Neural progenitor cell (in vitro differentiated cells): ENCODE measurements around the gene EFCAB11. TPM values are rescaled to one million over a fixed set of nuclear protein-coding genes. Genes with fewer than 3 reads are reported as not detected.

Experiments used
- DNase-seq: peaks from one replicate; pipeline ENCODE4 v3.0.0-alpha.2; 2016; ENCODE audit warnings: low spot score
- H2AFZ ChIP-seq: fragments of 200-600 bp; sonication (generic); replicated peaks from 2 replicates; pipeline ENCODE4 v1.6.1; 2016; ENCODE audit warnings: antibody characterized with exemption
- H3F3A ChIP-seq: fragments of 200-600 bp; sonication (generic); 2 replicates; pipeline ENCODE4 v1.6.1; 2016; ENCODE audit warnings: antibody characterized with exemption, low read depth
- H3K27ac ChIP-seq: fragments of 200-600 bp; sonication (generic); 2 replicates; pipeline ENCODE4 v1.5.1; 2016; ENCODE audit warnings: mild to moderate bottlenecking
- H3K27me3 ChIP-seq: fragments of 200-600 bp; sonication (generic); 2 replicates; pipeline ENCODE4 v1.6.1; 2016; ENCODE audit warnings: mild to moderate bottlenecking, moderate library complexity
- H3K36me3 ChIP-seq: fragments of 200-600 bp; sonication (generic); 2 replicates; pipeline ENCODE4 v1.5.1; 2016
- H3K4me1 ChIP-seq: fragments of 200-600 bp; sonication (generic); 2 replicates; pipeline ENCODE4 v1.6.1; 2016; ENCODE audit warnings: mixed run types
- H3K4me2 ChIP-seq: fragments of 200-600 bp; sonication (generic); 2 replicates; pipeline ENCODE4 v1.6.1; 2016
- H3K4me3 ChIP-seq: fragments of 200-600 bp; sonication (generic); 2 replicates; pipeline ENCODE4 v1.5.1; 2016
- H3K79me2 ChIP-seq: fragments of 200-600 bp; sonication (generic); 2 replicates; pipeline ENCODE4 v1.6.1; 2016; ENCODE audit warnings: low read depth
- H3K9ac ChIP-seq: fragments of 200-600 bp; sonication (generic); 2 replicates; pipeline ENCODE4 v1.6.1; 2016
- H3K9me3 ChIP-seq: fragments of 200-600 bp; sonication (generic); 2 replicates; pipeline ENCODE4 v1.5.1; 2016; ENCODE audit warnings: low read depth
- H4K20me1 ChIP-seq: fragments of 200-600 bp; sonication (generic); 2 replicates; pipeline ENCODE4 v1.6.1; 2016; ENCODE audit warnings: low read depth
- H3K27ac Mint-ChIP-seq: 3 replicates; pipeline ENCODE4 v1.8.0; 2021; ENCODE audit warnings: mixed read lengths
- H3K27me3 Mint-ChIP-seq: 2 replicates; pipeline ENCODE4 v1.8.0; 2022; ENCODE audit warnings: low read depth, mild to moderate bottlenecking, inconsistent platforms, moderate library complexity, mixed read lengths; ENCODE audit not compliant: insufficient read depth
- H3K36me3 Mint-ChIP-seq: 3 replicates; pipeline ENCODE4 v1.8.0; 2021; ENCODE audit warnings: mixed read lengths
- H3K4me1 Mint-ChIP-seq: 3 replicates; pipeline ENCODE4 v1.8.0; 2021; ENCODE audit warnings: mixed read lengths
- H3K4me3 Mint-ChIP-seq: 3 replicates; pipeline ENCODE4 v1.8.0; 2021; ENCODE audit warnings: mild to moderate bottlenecking, moderate library complexity, mixed read lengths
- H3K9me3 Mint-ChIP-seq: 3 replicates; pipeline ENCODE4 v1.8.0; 2020; ENCODE audit warnings: mixed read lengths
- EZH2 ChIP-seq: fragments of 200-600 bp; sonication (generic); IDR thresholded peaks from 2 replicates; pipeline ENCODE4 v1.6.1; 2017; ENCODE audit warnings: antibody characterized with exemption, mild to moderate bottlenecking, moderate library complexity
- EZH2phosphoT487 ChIP-seq: fragments of 200-600 bp; sonication (generic); IDR thresholded peaks from 2 replicates; pipeline ENCODE4 v1.6.1; 2017; ENCODE audit warnings: antibody characterized with exemption
- total RNA-seq: library from RNA; depleted of rRNA; stranded (reverse); fragments of >200 nt; gene quantifications from 2 replicates; pipeline ENCODE4 v1.2.3, GENCODE V29; 2015; ENCODE audit warnings: low replicate concordance
- TF ChIP-seq, protein P1 (sequence below): fragments of 200-600 bp; sonication (generic); IDR thresholded peaks from 2 replicates; pipeline ENCODE4 v1.5.1; 2017; ENCODE audit warnings: antibody characterized with exemption, mild to moderate bottlenecking

EFCAB11 gene
- total RNA-seq, 1 donor from 2014 or later = 27.6 TPM

DNA sequence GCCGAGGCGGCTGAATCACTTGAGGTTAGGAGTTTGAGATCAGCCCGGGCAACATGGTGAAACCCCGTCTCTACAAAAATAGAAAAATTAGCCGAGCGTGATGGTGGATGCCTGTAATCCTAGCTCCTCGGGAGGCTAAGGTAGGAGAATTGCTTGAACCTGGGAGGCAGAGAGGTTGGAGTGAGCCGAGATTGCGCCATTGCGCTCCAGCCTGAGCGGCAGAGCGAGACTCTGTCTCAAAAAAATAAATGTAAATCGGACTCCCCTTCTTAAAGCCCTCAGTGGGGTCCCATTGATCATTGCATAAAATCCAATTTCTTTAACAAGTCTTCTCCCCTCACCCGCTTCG, 2.1 kb upstream of the EFCAB11 start:
- H3K4me1 ChIP-seq = peaks cover 23% of the 10 kb centered on the region
- no peaks in the 10 kb centered on the region for H3K27me3 Mint-ChIP-seq
- H3K27me3 ChIP-seq = no peaks in the 10 kb centered on the region
- H3K36me3 Mint-ChIP-seq = peaks cover 6% of the 10 kb centered on the region
- peaks cover 57% of the 10 kb centered on the region for H3K79me2 ChIP-seq
- H3K27ac ChIP-seq = peak overlapping the region; percentile 39
- H4K20me1 ChIP-seq = peaks cover 40% of the 10 kb centered on the region
- peaks cover 44% of the 10 kb centered on the region for H3K4me1 Mint-ChIP-seq
- H3F3A ChIP-seq = peaks cover 8% of the 10 kb centered on the region
- peak overlapping the region; percentile 5 for H3K27ac Mint-ChIP-seq
- H3K9me3 ChIP-seq = no peaks in the 10 kb centered on the region
- no peaks in the 10 kb centered on the region for H3K9me3 Mint-ChIP-seq
- DNase-seq = peak; percentile 7
- H3K36me3 ChIP-seq = no peaks in the 10 kb centered on the region
- peak overlapping the region; percentile 98 for H3K4me3 Mint-ChIP-seq
- peak overlapping the region; percentile 93 for H3K4me2 ChIP-seq
- H3K4me3 ChIP-seq = peak overlapping the region; percentile 90
- TF ChIP-seq EZH2phosphoT487 (no peak), EZH2 (no peak)
- TF ChIP-seq, protein P1, sequence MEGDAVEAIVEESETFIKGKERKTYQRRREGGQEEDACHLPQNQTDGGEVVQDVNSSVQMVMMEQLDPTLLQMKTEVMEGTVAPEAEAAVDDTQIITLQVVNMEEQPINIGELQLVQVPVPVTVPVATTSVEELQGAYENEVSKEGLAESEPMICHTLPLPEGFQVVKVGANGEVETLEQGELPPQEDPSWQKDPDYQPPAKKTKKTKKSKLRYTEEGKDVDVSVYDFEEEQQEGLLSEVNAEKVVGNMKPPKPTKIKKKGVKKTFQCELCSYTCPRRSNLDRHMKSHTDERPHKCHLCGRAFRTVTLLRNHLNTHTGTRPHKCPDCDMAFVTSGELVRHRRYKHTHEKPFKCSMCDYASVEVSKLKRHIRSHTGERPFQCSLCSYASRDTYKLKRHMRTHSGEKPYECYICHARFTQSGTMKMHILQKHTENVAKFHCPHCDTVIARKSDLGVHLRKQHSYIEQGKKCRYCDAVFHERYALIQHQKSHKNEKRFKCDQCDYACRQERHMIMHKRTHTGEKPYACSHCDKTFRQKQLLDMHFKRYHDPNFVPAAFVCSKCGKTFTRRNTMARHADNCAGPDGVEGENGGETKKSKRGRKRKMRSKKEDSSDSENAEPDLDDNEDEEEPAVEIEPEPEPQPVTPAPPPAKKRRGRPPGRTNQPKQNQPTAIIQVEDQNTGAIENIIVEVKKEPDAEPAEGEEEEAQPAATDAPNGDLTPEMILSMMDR = no peak
- no peak overlapping the region for H2AFZ ChIP-seq
- peak overlapping the region; percentile 40 for H3K9ac ChIP-seq

DNA sequence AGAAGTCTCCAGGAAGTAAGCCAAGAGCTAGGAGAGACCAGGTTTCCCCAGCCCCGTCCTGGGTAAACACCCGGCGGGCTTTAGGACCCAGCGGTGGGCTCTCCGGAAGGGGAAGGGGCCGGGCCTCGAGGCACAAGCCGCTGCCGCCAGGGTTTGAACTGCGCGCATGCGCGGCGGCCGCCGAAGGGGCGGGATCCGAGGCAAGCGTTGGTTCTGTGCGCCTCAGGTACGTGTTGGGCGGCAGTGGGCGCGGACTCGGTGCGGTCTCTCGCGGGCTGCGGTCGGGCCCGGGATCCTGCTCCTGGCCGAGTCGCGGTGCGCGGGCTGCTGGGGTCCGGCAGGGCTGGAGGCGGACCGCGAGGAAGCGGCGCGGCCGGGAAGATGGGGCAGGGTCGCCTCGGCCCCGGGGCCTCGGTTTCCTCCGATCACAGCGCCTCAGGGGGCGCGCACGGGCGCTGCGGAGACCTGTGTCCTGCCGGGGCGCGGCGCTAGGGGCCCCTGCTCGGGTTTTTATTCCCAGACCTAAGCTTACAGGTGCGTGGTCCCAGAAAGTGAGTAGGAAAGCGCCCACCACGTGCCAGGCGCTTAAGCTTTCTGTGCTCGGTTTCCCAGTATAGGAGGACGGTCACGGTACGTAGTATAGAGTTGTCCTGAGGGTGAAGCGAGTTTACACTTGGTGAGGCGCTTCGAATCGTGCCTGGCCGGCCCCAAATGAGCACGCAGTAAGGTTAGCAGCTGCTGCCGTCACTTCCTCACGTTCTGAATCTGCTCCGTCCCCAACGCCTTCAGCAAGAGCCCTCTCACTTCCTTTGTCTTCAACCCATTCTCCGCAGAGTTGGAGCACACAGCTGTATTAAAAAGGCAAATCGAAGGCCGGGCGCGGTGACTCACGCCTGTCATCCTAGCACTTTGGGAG, 1.5 kb upstream of the EFCAB11 start, which contains the start of gene TDP1:
Gene TDP1 (plus strand): TSS at position 183 of the 916 bp plus-strand sequence. CDS start 7,188 bp downstream, outside the sequence.
- peaks cover 8% of the 10 kb centered on the region for H3F3A ChIP-seq
- peak within 1 kb of the TSS; percentile 90 for H3K4me3 ChIP-seq
- Mint-ChIP-seq H3K27ac (peak within 1 kb of the TSS; percentile 89), H3K9me3 (no peaks in the 10 kb centered on the region), H3K4me3 (peak within 1 kb of the TSS; percentile 98), H3K4me1 (peaks cover 43% of the 10 kb centered on the region), H3K27me3 (no peaks in the 10 kb centered on the region), H3K36me3 (peaks cover 6% of the 10 kb centered on the region)
- peak within 1 kb of the TSS; percentile 39 for H3K27ac ChIP-seq
- DNase-seq = peak; percentile 99
- H3K79me2 ChIP-seq = peaks cover 50% of the 10 kb centered on the region
- peak within 1 kb of the TSS; percentile 80 for H2AFZ ChIP-seq
- H3K9ac ChIP-seq = peak within 1 kb of the TSS; percentile 40
- no peaks in the 10 kb centered on the region for H3K36me3 ChIP-seq
- H3K27me3 ChIP-seq = no peaks in the 10 kb centered on the region
- peaks cover 34% of the 10 kb centered on the region for H4K20me1 ChIP-seq
- H3K9me3 ChIP-seq = no peaks in the 10 kb centered on the region
- H3K4me2 ChIP-seq = peak within 1 kb of the TSS; percentile 93
- TF ChIP-seq, protein P1 = peak; percentile 32
- no peak for TF ChIP-seq EZH2
- peaks cover 23% of the 10 kb centered on the region for H3K4me1 ChIP-seq

DNA sequence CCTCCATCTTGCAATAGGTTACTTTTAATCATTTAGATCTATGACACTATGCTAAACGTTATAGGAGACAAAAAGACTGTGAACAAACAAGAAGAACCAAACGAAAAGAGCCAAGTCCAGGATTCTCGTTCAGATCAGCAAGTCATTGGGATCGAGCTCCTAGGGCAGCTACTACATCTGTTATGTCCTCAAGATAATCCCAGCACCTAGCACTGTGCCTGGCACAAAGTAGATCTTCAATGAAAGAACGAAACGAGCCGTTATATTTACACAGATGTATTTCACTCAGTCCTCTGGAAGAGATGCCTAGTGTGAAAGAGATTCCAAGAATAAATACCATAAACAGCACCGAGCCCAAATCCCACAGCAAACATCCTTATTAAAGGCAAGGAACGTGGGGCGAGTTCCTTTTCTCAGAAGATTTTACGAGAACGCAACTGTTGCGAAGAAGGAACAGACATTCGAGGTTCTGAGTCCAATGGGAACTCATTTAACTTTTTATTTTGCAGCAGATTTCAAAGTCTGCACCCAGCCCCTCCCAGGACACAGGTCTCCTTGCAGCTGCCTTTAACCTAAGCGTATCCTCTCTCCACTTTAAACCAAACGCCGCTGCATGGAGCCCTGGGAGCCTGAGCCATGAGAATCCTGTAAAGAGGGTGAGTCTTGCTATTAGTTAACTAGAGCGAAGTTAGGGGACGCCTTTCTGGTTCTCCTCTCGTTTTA, 653 bp upstream of the EFCAB11 start:
- Mint-ChIP-seq H3K36me3 (peaks cover 3% of the 10 kb centered on the region), H3K4me3 (peak overlapping the region; percentile 96), H3K27ac (peak overlapping the region; percentile 89), H3K4me1 (peaks cover 36% of the 10 kb centered on the region), H3K9me3 (no peaks in the 10 kb centered on the region), H3K27me3 (no peaks in the 10 kb centered on the region)
- Histone ChIP-seq H2AFZ (peak overlapping the region; percentile 80), H3K27me3 (no peaks in the 10 kb centered on the region), H3K4me1 (peaks cover 20% of the 10 kb centered on the region), H3K27ac (no peak overlapping the region), H3F3A (peaks cover 8% of the 10 kb centered on the region), H3K9me3 (no peaks in the 10 kb centered on the region), H3K4me2 (peak overlapping the region; percentile 93), H3K4me3 (peak overlapping the region; percentile 90), H3K36me3 (no peaks in the 10 kb centered on the region), H3K9ac (no peak overlapping the region), H4K20me1 (peaks cover 26% of the 10 kb centered on the region), H3K79me2 (peaks cover 42% of the 10 kb centered on the region)
- TF ChIP-seq, protein P1 = no peak
- no peak for TF ChIP-seq EZH2
- no peak for TF ChIP-seq EZH2phosphoT487
- DNase-seq = no peak
